Globus pallidus (tissue), 1 donor: Measurements from ENCODE around the gene BEX1.
"Not testable (repeated sequence)": the region's sequence is repeated elsewhere in the genome, so short reads cannot be mapped to it uniquely, and the experiment has no call there.

Experiments
- DNase-seq: peaks from one replicate; pipeline ENCODE4 v3.0.0-alpha.2; 2015; ENCODE audit warnings: low spot score

BEX1 gene

GRCh38 chrX:103063918-103064434 is at the start of gene BEX1:
TSS of gene BEX1 (minus strand) at chrX:103064171. CDS start at chrX:103063274, 897 bp downstream.
- DNase-seq: peak; percentile 81

- not testable (repeated sequence) for DNase-seq
These were observed 45.5 kb upstream of the BEX1 start for GRCh38 chrX:103109497-103109896.

- no peak for DNase-seq
These were observed 43.9 kb upstream of the BEX1 start for GRCh38 chrX:103107836-103108235.

- not testable (repeated sequence) for DNase-seq
These were observed 43.3 kb upstream of the BEX1 start for GRCh38 chrX:103107227-103107737.

- not testable (repeated sequence) for DNase-seq
These were observed 40.4 kb upstream of the BEX1 start for GRCh38 chrX:103104370-103104769.

GRCh38 chrX:103103866-103104265 is 39.9 kb upstream of the BEX1 start:
- DNase-seq: not testable (repeated sequence)

- DNase-seq: no peak
These were observed 37.5 kb upstream of the BEX1 start for GRCh38 chrX:103101299-103102042.

- no peak for DNase-seq
These were observed 36.5 kb upstream of the BEX1 start for GRCh38 chrX:103100484-103100883.

GRCh38 chrX:103099691-103100090 is 35.7 kb upstream of the BEX1 start:
- DNase-seq: no peak

GRCh38 chrX:103098488-103098887 is 34.5 kb upstream of the BEX1 start:
- no peak for DNase-seq

GRCh38 chrX:103092942-103093341 is 29.0 kb upstream of the BEX1 start, which contains the start of gene NXF3:
TSS of gene NXF3 (minus strand) at chrX:103093143. CDS start at chrX:103093023, 120 bp downstream.
- DNase-seq: no peak

GRCh38 chrX:103081051-103081450 is 17.1 kb upstream of the BEX1 start:
- DNase-seq: no peak

- no peak for DNase-seq
These were observed 9.5 kb upstream of the BEX1 start for GRCh38 chrX:103073467-103073866.

GRCh38 chrX:103066606-103067005 is 2.6 kb upstream of the BEX1 start:
- DNase-seq: no peak

GRCh38 chrX:103063191-103063845 is 653 bp downstream of the BEX1 start:
- peak; percentile 20 for DNase-seq

- DNase-seq: no peak
These were observed 2.5 kb downstream of the BEX1 start for GRCh38 chrX:103061486-103061885.

- DNase-seq: no peak
These were observed 7.1 kb downstream of the BEX1 start for GRCh38 chrX:103056902-103057301.

GRCh38 chrX:103052625-103053024 is 11.3 kb downstream of the BEX1 start:
- no peak for DNase-seq

- no peak for DNase-seq
These were observed 12.6 kb downstream of the BEX1 start for GRCh38 chrX:103051260-103051789.

GRCh38 chrX:103033371-103033770 is 30.6 kb downstream of the BEX1 start:
- DNase-seq: not testable (repeated sequence)

- DNase-seq: no peak
These were observed 46.4 kb downstream of the BEX1 start for GRCh38 chrX:103017542-103017941.

- DNase-seq: no peak
These were observed 51.0 kb downstream of the BEX1 start for GRCh38 chrX:103012945-103013344.
